K562 (cell line): ENCODE data around the gene SH3BP4. TPM values are rescaled to one million over a fixed set of nuclear protein-coding genes. Genes with fewer than 3 reads are reported as not detected.

Experiments
- BRD4 ChIP-seq: fragments of 200-600 bp; sonication (generic); IDR thresholded peaks from 2 replicates; pipeline ENCODE4 v1.6.1; 2017; ENCODE audit warnings: inconsistent platforms
- PHB ChIP-seq: fragments of 250-450 bp; sonication (Bioruptor Pico); IDR thresholded peaks from 2 replicates; pipeline ENCODE4 v1.5.0; 2021
- ZBTB40 ChIP-seq, 2 experiments: fragments of 450-650 bp in 1 of 2; sonication (generic) in 1 of 2; formaldehyde crosslinking in 1 of 2; IDR thresholded peaks; 2 replicates each; pipeline versions ENCODE4 v1.7.1 to v1.9.0; 2016 to 2022; ENCODE audit warnings: inconsistent platforms in 1 of 2, mild to moderate bottlenecking in 1 of 2, missing genetic modification reagents in 1 of 2
- ZKSCAN3 ChIP-seq: fragments of 250-450 bp; sonication (Bioruptor Pico); IDR thresholded peaks from 2 replicates; pipeline ENCODE4 v1.4.0; 2020
- ZNF133 ChIP-seq: fragments of 250-450 bp; sonication (Bioruptor Pico); IDR thresholded peaks from 2 replicates; pipeline ENCODE4 v1.4.0; 2020; ENCODE audit warnings: mild to moderate bottlenecking
- polyA plus RNA-seq, 8 experiments: library from polyadenylated mRNA; depleted of rRNA in 4 of 8; stranded (reverse) in 5 of 8; unstranded in 3 of 8; fragments of >200 nt; fragmentation: Nextera tagmentation in 2 of 8; fragmentation: Illumina TruSeq in 1 of 8; extraction: Ambion mirVana in 2 of 8; extraction: Trizol in 1 of 8; gene quantifications; 2 replicates each; pipeline versions ENCODE4 v1.2.1 to v1.2.3, GENCODE V29; 2011 to 2014; ENCODE audit warnings: inconsistent platforms in 1 of 8, missing spikeins in 1 of 8
- total RNA-seq, 7 experiments: library from RNA; depleted of rRNA in 6 of 7; stranded (reverse); fragments of >200 nt in 6 of 7; fragmentation: Illumina TruSeq in 2 of 7; extraction: Trizol in 2 of 7; gene quantifications; 2 replicates each; pipeline versions ENCODE4 v1.2.1 to v1.2.3, GENCODE V29; 2011 to 2021; ENCODE audit warnings: low replicate concordance in 1 of 7

The SH3BP4 gene
- total and polyA plus RNA-seq, 9 of the 15 experiments (the other 6 are each of a cell fraction or from before 2014, with no cell fraction given): 0.03 to 0.28 (median 0.27) TPM; not detected in 6

- no peak for TF ChIP-seq ZBTB40 (IDR thresholded peaks at IDR 0.05)
- no peak for TF ChIP-seq ZBTB40 (CRISPR knock-in tag; IDR thresholded peaks at IDR 0.05)
- TF ChIP-seq ZKSCAN3 (CRISPR knock-in tag): no peak
- no peak for TF ChIP-seq ZNF133 (CRISPR knock-in tag)
- no peak for TF ChIP-seq BRD4
- TF ChIP-seq PHB (CRISPR knock-in tag): no peak
Measured at GRCh38 chr2:234992196-234992595, 40.4 kb downstream of the SH3BP4 start (continued).
